MM.1S (cell line): ENCODE measurements around the gene TCERG1L.

Source experiments
- DNase-seq: peaks from one replicate; pipeline ENCODE4 v3.0.0-alpha.2; 2015
- H2AFZ ChIP-seq: fragments of 300-600 bp; sonication (generic); 2 replicates; pipeline ENCODE4 v1.6.0; 2016; ENCODE audit warnings: antibody characterized with exemption, low read length
- H3F3A ChIP-seq: fragments of 300-600 bp; sonication (generic); 2 replicates; pipeline ENCODE4 v1.6.1; 2016; ENCODE audit warnings: mild to moderate bottlenecking, antibody characterized with exemption, low read length, moderate library complexity, mixed read lengths; ENCODE audit not compliant: insufficient read depth
- H3K27ac ChIP-seq: fragments of 300-600 bp; sonication (generic); 2 replicates; pipeline ENCODE4 v1.5.1; 2016; ENCODE audit warnings: mild to moderate bottlenecking, low read length
- H3K27me3 ChIP-seq: fragments of 300-600 bp; sonication (generic); replicated peaks from 2 replicates; pipeline ENCODE4 v1.6.0; 2016; ENCODE audit warnings: low read length; ENCODE audit not compliant: insufficient read depth
- H3K36me3 ChIP-seq: fragments of 300-600 bp; sonication (generic); replicated peaks from 2 replicates; pipeline ENCODE4 v1.6.1; 2016; ENCODE audit warnings: mild to moderate bottlenecking, low read length, mixed read lengths; ENCODE audit not compliant: insufficient read depth
- H3K4me1 ChIP-seq: fragments of 300-600 bp; sonication (generic); 2 replicates; pipeline ENCODE4 v1.6.1; 2016; ENCODE audit warnings: low read length, mixed read lengths
- H3K4me2 ChIP-seq: fragments of 300-600 bp; sonication (generic); 2 replicates; pipeline ENCODE4 v1.6.0; 2016; ENCODE audit warnings: low read depth, low read length
- H3K4me3 ChIP-seq: fragments of 300-600 bp; sonication (generic); 2 replicates; pipeline ENCODE4 v1.5.1; 2016; ENCODE audit warnings: low read length, mixed read lengths
- H3K79me2 ChIP-seq: fragments of 300-600 bp; sonication (generic); 2 replicates; pipeline ENCODE4 v1.6.1; 2016; ENCODE audit warnings: mixed run types, low read length, mixed read lengths
- H3K9ac ChIP-seq: fragments of 300-600 bp; sonication (generic); 2 replicates; pipeline ENCODE4 v1.6.1; 2016; ENCODE audit warnings: low read length, mixed read lengths
- H3K9me2 ChIP-seq: fragments of 300-600 bp; sonication (generic); replicated peaks from 2 replicates; pipeline ENCODE4 v1.6.1; 2016; ENCODE audit warnings: mild to moderate bottlenecking, low read length, mixed read lengths; ENCODE audit not compliant: insufficient read depth
- H3K9me3 ChIP-seq: fragments of 300-600 bp; sonication (generic); replicated peaks from 2 replicates; pipeline ENCODE4 v1.6.1; 2016; ENCODE audit warnings: mild to moderate bottlenecking, low read length, mixed read lengths; ENCODE audit not compliant: insufficient read depth
- H4K20me1 ChIP-seq: fragments of 300-600 bp; sonication (generic); 2 replicates; pipeline ENCODE4 v1.6.1; 2016; ENCODE audit warnings: mild to moderate bottlenecking, low read length, moderate library complexity, mixed read lengths; ENCODE audit not compliant: insufficient read depth
- EZH2 ChIP-seq: fragments of 300-600 bp; sonication (generic); optimal IDR thresholded peaks from 2 replicates; pipeline ENCODE3; 2017; ENCODE audit warnings: low read depth, mild to moderate bottlenecking, antibody characterized with exemption, low read length, mixed read lengths
- EZH2phosphoT487 ChIP-seq: fragments of 300-600 bp; sonication (generic); IDR thresholded peaks from 2 replicates; pipeline ENCODE4 v1.6.1; 2018; ENCODE audit warnings: antibody characterized with exemption, low read length
- TF ChIP-seq, protein P1 (sequence below): fragments of 300-600 bp; sonication (generic); IDR thresholded peaks from 2 replicates; pipeline ENCODE4 v1.5.1; 2016; ENCODE audit warnings: antibody characterized with exemption, low read length, mixed read lengths

TCERG1L gene

DNA sequence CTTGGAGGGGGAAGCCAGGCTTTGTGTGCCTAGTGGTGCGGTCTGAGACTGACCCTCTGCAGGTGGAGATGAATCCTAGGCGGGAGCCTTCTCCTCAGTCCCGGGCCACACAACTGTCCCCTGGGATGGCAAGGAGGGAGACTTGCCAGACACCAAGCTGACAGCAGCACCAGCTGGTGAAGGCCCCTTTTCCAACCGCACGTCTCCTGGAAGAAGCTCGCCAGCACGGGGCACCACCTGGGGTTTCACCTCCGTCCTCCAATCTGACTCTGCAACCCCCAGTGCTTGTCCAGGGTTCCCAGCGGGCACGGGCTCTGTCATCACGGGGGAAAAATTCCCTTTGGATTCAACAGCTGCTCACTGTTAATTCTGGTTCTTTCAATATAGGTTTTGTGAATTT, 34.2 kb upstream of the TCERG1L start:
- Histone ChIP-seq H3K9me3 (no peaks in the 10 kb centered on the region), H3K9me2 (no peaks in the 10 kb centered on the region), H3K9ac (no peak overlapping the region), H2AFZ (no peak overlapping the region), H3K36me3 (no peaks in the 10 kb centered on the region), H3K4me1 (no peaks in the 10 kb centered on the region), H3K4me2 (no peak overlapping the region), H3K79me2 (no peaks in the 10 kb centered on the region), H4K20me1 (no peaks in the 10 kb centered on the region), H3F3A (no peaks in the 10 kb centered on the region), H3K27me3 (no peaks in the 10 kb centered on the region), H3K27ac (no peak overlapping the region), H3K4me3 (no peak overlapping the region)
- no peak for DNase-seq
- TF ChIP-seq EZH2 (no peak), EZH2phosphoT487 (no peak)
- TF ChIP-seq, protein P1, sequence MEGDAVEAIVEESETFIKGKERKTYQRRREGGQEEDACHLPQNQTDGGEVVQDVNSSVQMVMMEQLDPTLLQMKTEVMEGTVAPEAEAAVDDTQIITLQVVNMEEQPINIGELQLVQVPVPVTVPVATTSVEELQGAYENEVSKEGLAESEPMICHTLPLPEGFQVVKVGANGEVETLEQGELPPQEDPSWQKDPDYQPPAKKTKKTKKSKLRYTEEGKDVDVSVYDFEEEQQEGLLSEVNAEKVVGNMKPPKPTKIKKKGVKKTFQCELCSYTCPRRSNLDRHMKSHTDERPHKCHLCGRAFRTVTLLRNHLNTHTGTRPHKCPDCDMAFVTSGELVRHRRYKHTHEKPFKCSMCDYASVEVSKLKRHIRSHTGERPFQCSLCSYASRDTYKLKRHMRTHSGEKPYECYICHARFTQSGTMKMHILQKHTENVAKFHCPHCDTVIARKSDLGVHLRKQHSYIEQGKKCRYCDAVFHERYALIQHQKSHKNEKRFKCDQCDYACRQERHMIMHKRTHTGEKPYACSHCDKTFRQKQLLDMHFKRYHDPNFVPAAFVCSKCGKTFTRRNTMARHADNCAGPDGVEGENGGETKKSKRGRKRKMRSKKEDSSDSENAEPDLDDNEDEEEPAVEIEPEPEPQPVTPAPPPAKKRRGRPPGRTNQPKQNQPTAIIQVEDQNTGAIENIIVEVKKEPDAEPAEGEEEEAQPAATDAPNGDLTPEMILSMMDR = no peak

- H3K79me2 ChIP-seq = no peaks in the 10 kb centered on the region
- H2AFZ ChIP-seq = no peak overlapping the region
- no peaks in the 10 kb centered on the region for H3F3A ChIP-seq
- H3K27me3 ChIP-seq = no peaks in the 10 kb centered on the region
- H3K27ac ChIP-seq = no peak overlapping the region
- H3K9me2 ChIP-seq = no peaks in the 10 kb centered on the region
- no peaks in the 10 kb centered on the region for H3K9me3 ChIP-seq
- H3K4me2 ChIP-seq = no peak overlapping the region
- TF ChIP-seq, protein P1 = no peak
- no peak for TF ChIP-seq EZH2
- TF ChIP-seq EZH2phosphoT487 = no peak
- H3K36me3 ChIP-seq = no peaks in the 10 kb centered on the region
- H3K4me3 ChIP-seq = no peak overlapping the region
- H3K9ac ChIP-seq = no peak overlapping the region
- no peaks in the 10 kb centered on the region for H4K20me1 ChIP-seq
- no peak for DNase-seq
- H3K4me1 ChIP-seq = no peaks in the 10 kb centered on the region
Measured at GRCh38 chr10:131344747-131345146, 33.2 kb upstream of the TCERG1L start.

DNA sequence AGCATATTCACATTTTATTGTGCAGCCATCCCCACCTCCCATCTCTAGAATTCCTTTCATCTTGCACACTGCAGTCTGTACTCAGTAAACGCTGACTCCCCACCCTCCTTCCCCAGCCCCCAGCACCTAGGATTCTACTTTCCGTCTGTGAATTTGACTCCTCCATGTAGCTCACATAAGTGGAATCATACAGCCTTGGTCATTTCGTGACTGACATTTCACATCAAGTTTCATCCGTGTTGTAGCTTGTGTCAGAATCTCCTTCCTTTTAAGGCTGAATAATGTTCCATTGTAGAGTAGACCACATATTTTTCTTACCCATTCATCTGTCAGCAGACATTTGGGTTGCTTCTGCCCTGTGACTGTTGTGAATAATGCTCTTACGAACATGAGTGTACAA, 26.2 kb upstream of the TCERG1L start:
- Histone ChIP-seq H3K9ac (no peak overlapping the region), H3K36me3 (no peaks in the 10 kb centered on the region), H3K79me2 (no peaks in the 10 kb centered on the region), H3F3A (no peaks in the 10 kb centered on the region), H3K27me3 (no peaks in the 10 kb centered on the region), H3K4me2 (no peak overlapping the region), H3K9me2 (no peaks in the 10 kb centered on the region), H4K20me1 (no peaks in the 10 kb centered on the region), H3K9me3 (no peaks in the 10 kb centered on the region), H3K4me3 (no peak overlapping the region), H2AFZ (no peak overlapping the region), H3K27ac (no peak overlapping the region), H3K4me1 (no peaks in the 10 kb centered on the region)
- DNase-seq = no peak
- TF ChIP-seq, protein P1 = no peak
- no peak for TF ChIP-seq EZH2phosphoT487
- TF ChIP-seq EZH2 = no peak
